NCI-H446 (cell line): ENCODE measurements around the gene DTL.
"Not testable (repeated sequence)": the region's sequence is repeated elsewhere in the genome, so short reads cannot be mapped to it uniquely, and the experiment has no call there.

Experiments used
- DNase-seq, 2 experiments: peaks; one replicate each; lab custom pipeline; 2025; lab: John Stamatoyannopoulos, UW

DTL gene

GRCh38 chr1:212035123-212035834 is at the start of gene DTL, which contains the start of gene INTS7:
TSS of gene DTL (plus strand) at chr1:212035748. CDS start at chr1:212035891, 143 bp downstream.
TSS of gene INTS7 (minus strand) at chr1:212035557. CDS start at chr1:212035437, 120 bp downstream.
- DNase-seq: peak; percentile 99 to 100

- DNase-seq: no peak
These were observed 48.8 kb upstream of the DTL start for GRCh38 chr1:211986628-211987254.

- DNase-seq: no peak
These were observed 43.9 kb upstream of the DTL start for GRCh38 chr1:211991695-211992094.

- DNase-seq: not testable (repeated sequence)
These were observed 38.1 kb upstream of the DTL start for GRCh38 chr1:211997426-211997825.

GRCh38 chr1:212002536-212002935 is 33.0 kb upstream of the DTL start:
- DNase-seq: no peak

- DNase-seq: no peak
These were observed 30.5 kb upstream of the DTL start for GRCh38 chr1:212004895-212005608.

- no peak for DNase-seq
These were observed 28.4 kb upstream of the DTL start for GRCh38 chr1:212007178-212007577.

- DNase-seq: no peak
These were observed 27.7 kb upstream of the DTL start for GRCh38 chr1:212007886-212008285.

- DNase-seq: no peak
These were observed 26.0 kb upstream of the DTL start for GRCh38 chr1:212009561-212009960.

GRCh38 chr1:212010004-212010403 is 25.5 kb upstream of the DTL start:
- no peak for DNase-seq

GRCh38 chr1:212012034-212012740 is 23.4 kb upstream of the DTL start:
- DNase-seq: peak; percentile 43 to 79

- no peak for DNase-seq
These were observed 21.9 kb upstream of the DTL start for GRCh38 chr1:212013672-212014071.

- DNase-seq: no peak
These were observed 14.6 kb upstream of the DTL start for GRCh38 chr1:212020975-212021374.

- no peak for DNase-seq
These were observed 14.0 kb upstream of the DTL start for GRCh38 chr1:212021563-212021962.

- not testable (repeated sequence) for DNase-seq
These were observed 12.6 kb upstream of the DTL start for GRCh38 chr1:212022908-212023307.

- DNase-seq: no peak
These were observed 10.9 kb upstream of the DTL start for GRCh38 chr1:212024469-212025149.

GRCh38 chr1:212027727-212028126 is 7.8 kb upstream of the DTL start:
- not testable (repeated sequence) for DNase-seq

- DNase-seq: no peak
These were observed 4.5 kb upstream of the DTL start for GRCh38 chr1:212030936-212031528.

GRCh38 chr1:212034516-212035122 is 929 bp upstream of the DTL start:
- no peak for DNase-seq

GRCh38 chr1:212035835-212036605 is 472 bp downstream of the DTL start:
- no peak for DNase-seq
